ENCODE measurements around the gene ICE2. TPM values are rescaled to one million over a fixed set of nuclear protein-coding genes. Genes with fewer than 3 reads are reported as not detected.

Gene ICE2
- total and polyA plus RNA-seq, 2 experiments from 2014 or later = 64.2 to 64.3 TPM

- no peaks in the 10 kb centered on the region for H3K9me2 ChIP-seq (ENCODE audit: insufficient read depth)
- no peaks in the 10 kb centered on the region; the same call in 1 of the 2 replicates for H4K20me1 ChIP-seq (replicated peaks; ENCODE audit: insufficient read depth)
- ATAC-seq (no peak), DNase-seq (ENCODE audit: low spot score) (no peak)
- H3K4me3 ChIP-seq = no peak overlapping the region
- no peaks in the 10 kb centered on the region for H3K27me3 ChIP-seq (ENCODE audit: insufficient read depth)
- Mint-ChIP-seq H3K27me3 (ENCODE audit: insufficient read depth, low read depth, poor library complexity) (no peaks in the 10 kb centered on the region), H3K27ac (peak overlapping the region; percentile 37; the same call in 1 of the 2 replicates), H3K9me3 (no peaks in the 10 kb centered on the region), H3K36me3 (ENCODE audit: low read depth) (peaks cover 46% of the 10 kb centered on the region; the same call in 2 of the 3 replicates), H3K4me3 (no peak overlapping the region), H3K4me1 (no peaks in the 10 kb centered on the region; the same call in 2 of the 3 replicates)
- H3K27ac ChIP-seq (ENCODE audit: low read depth) = no peak overlapping the region
- H3K4me2 ChIP-seq = no peak overlapping the region
- no peaks in the 10 kb centered on the region for H3F3A ChIP-seq (replicated peaks; ENCODE audit: low read depth)
- no peaks in the 10 kb centered on the region for H3K4me1 ChIP-seq (ENCODE audit: insufficient read depth)
- TF ChIP-seq ZNF331 (CRISPR knock-in tag; IDR thresholded peaks at IDR 0.05; ENCODE audit: low read depth) (no peak), ZNF114 (CRISPR knock-in tag; IDR thresholded peaks at IDR 0.05) (no peak), EZH2 (IDR thresholded peaks at IDR 0.05; ENCODE audit: low read depth, unreplicated experiment) (no peak), JUNB (IDR thresholded peaks at IDR 0.05; ENCODE audit: unreplicated experiment) (no peak), ETS1 (IDR thresholded peaks at IDR 0.05) (no peak), CREB1 (CRISPR knock-in tag; IDR thresholded peaks at IDR 0.05; ENCODE audit: low read depth) (no peak), NANOG (IDR thresholded peaks at IDR 0.05; ENCODE audit: borderline replicate concordance) (no peak), ZNF462 (CRISPR knock-in tag; IDR thresholded peaks at IDR 0.05) (no peak), CTCF (conservative IDR thresholded peaks at IDR 0.05; ENCODE audit: low read depth in 2 of 2) (no peak), POLR2AphosphoS5 (IDR thresholded peaks at IDR 0.05; ENCODE audit: low read depth) (no peak), STAT1 (IDR thresholded peaks at IDR 0.05; ENCODE audit: unreplicated experiment) (no peak), REST (IDR thresholded peaks at IDR 0.05; ENCODE audit: unreplicated experiment) (no peak), EZH2phosphoT487 (IDR thresholded peaks at IDR 0.05; ENCODE audit: unreplicated experiment) (no peak)
- H3K36me3 ChIP-seq (ENCODE audit: insufficient read depth) = peaks cover 4% of the 10 kb centered on the region; the same call in 1 of the 2 replicates
- H3K79me2 ChIP-seq (replicated peaks; ENCODE audit: insufficient read depth) = peaks cover 7% of the 10 kb centered on the region
- H2AFZ ChIP-seq = no peak overlapping the region
These were observed 13.9 kb downstream of the ICE2 start for GRCh38 chr15:60464836-60465630.

Measured in GM23338 (cell line).